GM12872 (cell line): ENCODE results near the gene UBE2G2.

Experiments
- CTCF ChIP-seq: IDR thresholded peaks from 3 replicates; pipeline ENCODE4 v1.5.1; 2011; ENCODE audit warnings: low read depth, mild to moderate bottlenecking, low read length, moderate library complexity; ENCODE audit not compliant: insufficient read depth

The UBE2G2 gene

GRCh38 chr21:44771896-44772525 is 29.6 kb downstream of the UBE2G2 start:
- no peak for TF ChIP-seq CTCF

- no peak for TF ChIP-seq CTCF
Observed at GRCh38 chr21:44767834-44768831, 33.5 kb downstream of the UBE2G2 start.

GRCh38 chr21:44766818-44767354 is 34.7 kb downstream of the UBE2G2 start:
- TF ChIP-seq CTCF, result no peak

GRCh38 chr21:44766014-44766817 is 35.4 kb downstream of the UBE2G2 start:
- TF ChIP-seq CTCF, result no peak

GRCh38 chr21:44765231-44766013 is 36.2 kb downstream of the UBE2G2 start:
- TF ChIP-seq CTCF, result no peak

GRCh38 chr21:44764319-44765230 is 37.0 kb downstream of the UBE2G2 start:
- TF ChIP-seq CTCF, result no peak
